GM12801 (cell line): Measurements from ENCODE around the gene SETDB2.

ENCODE experiments used
- CTCF ChIP-seq: IDR thresholded peaks from one replicate; pipeline ENCODE4 v1.5.1; 2011; ENCODE audit warnings: control low read depth; ENCODE audit not compliant: insufficient read length; ENCODE audit errors: extremely low read depth

Gene SETDB2

GRCh38 chr13:49528161-49528560 is 84.1 kb downstream of the SETDB2 start:
- no peak for TF ChIP-seq CTCF

DNA sequence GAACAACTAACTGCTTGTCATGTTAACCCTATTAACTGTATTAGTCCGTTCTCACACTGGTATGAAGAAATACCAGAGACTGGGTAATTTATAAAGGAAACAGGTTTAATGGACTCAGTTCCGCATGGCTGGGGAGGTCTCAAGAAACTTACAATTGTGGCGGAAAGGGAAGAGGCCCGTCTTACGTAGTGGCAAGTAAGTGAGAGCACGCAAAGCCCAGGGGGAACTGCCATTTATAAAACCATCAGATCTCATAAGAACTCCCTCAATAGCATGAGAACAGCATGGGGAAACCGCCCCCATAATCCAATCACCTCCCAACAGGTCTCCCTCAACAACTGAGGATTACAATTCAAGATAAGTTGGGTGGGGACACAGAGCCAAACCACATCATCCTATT is 86.4 kb downstream of the SETDB2 start:
- TF ChIP-seq CTCF: no peak

- TF ChIP-seq CTCF: no peak
Measured at GRCh38 chr13:49532593-49532992, 88.5 kb downstream of the SETDB2 start.

DNA sequence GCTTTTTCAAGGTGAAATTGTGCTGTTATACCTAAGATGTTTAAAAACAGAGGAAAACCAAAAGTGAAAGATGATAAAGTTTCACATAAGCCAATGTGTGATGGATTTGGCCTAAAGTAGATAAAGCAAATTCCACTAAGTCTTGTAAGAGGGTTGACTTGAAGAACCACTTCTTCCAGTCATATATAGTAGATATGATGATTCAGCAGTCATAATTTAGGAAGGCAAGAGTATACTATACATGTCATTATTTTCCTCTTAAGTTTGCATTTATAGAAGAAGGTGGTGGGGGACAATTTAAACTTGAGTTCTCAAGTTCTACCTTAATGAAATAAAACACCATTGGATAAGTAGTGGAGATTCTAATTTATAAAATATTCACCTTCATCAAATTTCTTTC is 88.9 kb downstream of the SETDB2 start:
- TF ChIP-seq CTCF: no peak

- TF ChIP-seq CTCF: no peak
Measured at GRCh38 chr13:49533591-49534269, 89.7 kb downstream of the SETDB2 start.

GRCh38 chr13:49536144-49536873 is 92.2 kb downstream of the SETDB2 start:
- no peak for TF ChIP-seq CTCF

GRCh38 chr13:49538404-49538803 is 94.3 kb downstream of the SETDB2 start:
- no peak for TF ChIP-seq CTCF
